Measurements from ENCODE around the gene IFITM2. TPM values are rescaled to one million over a fixed set of nuclear protein-coding genes. Genes with fewer than 3 reads are reported as not detected.
"Not testable (repeated sequence)": the region's sequence is repeated elsewhere in the genome, so short reads cannot be mapped to it uniquely, and the experiment has no call there.

The IFITM2 gene
- total and polyA plus RNA-seq, 2 donors (not counting 1 experiment from before 2014, with no cell fraction given) = 51.2 to 714 TPM

DNA sequence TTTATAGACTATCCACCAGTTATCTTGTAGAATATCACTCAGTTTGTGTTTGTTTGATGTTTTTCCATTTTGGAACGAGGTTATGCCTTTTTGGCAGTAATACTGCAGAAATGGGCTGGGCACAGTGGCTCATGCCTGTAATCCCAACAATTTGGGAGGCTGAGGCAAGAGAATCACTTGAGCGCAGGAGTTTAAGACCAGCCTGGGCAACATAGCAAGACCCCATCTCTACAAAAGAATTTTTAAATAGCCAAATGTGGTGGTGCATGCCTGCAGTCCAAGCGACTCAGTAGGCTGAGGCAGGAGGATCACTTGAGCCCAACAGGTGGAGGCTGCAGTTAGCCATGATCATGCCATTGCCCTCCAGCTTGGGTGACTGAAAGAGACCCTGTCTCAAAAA, 38.9 kb downstream of the IFITM2 start:
- H3K4me3 ChIP-seq (replicated peaks in 1 of 4; ENCODE audit: control extremely low read depth in 1 of 4, insufficient read depth in 1 of 4, low read depth in 3 of 4, low read length in 4 of 4) = no peak overlapping the region
- no peaks in the 10 kb centered on the region for H3K4me1 ChIP-seq (ENCODE audit: control insufficient read depth, extremely low read depth, insufficient read depth, low read length)
- H3K27me3 ChIP-seq (ENCODE audit: control insufficient read depth, insufficient read depth, low read length) = no peaks in the 10 kb centered on the region
- no peak overlapping the region for H2AFZ ChIP-seq (ENCODE audit: low read length)
- TF ChIP-seq CTCF (conservative IDR thresholded peaks at IDR 0.05 in 1 of 2, IDR thresholded peaks at IDR 0.05 in 1 of 2; ENCODE audit: low read depth in 1 of 2, low read length in 2 of 2) (no peak), EZH2 (IDR thresholded peaks at IDR 0.05; ENCODE audit: low read length, missing control alignments) (no peak)
- no peaks in the 10 kb centered on the region for H3K79me2 ChIP-seq (ENCODE audit: control insufficient read depth, insufficient read depth, low read length)
- H3K9me3 ChIP-seq (ENCODE audit: control insufficient read depth, insufficient read depth, low read depth, low read length) = no peaks in the 10 kb centered on the region
- H3K9ac ChIP-seq (ENCODE audit: insufficient read depth, low read length) = no peak overlapping the region
- DNase-seq (ENCODE audit: low read depth in 2 of 2) = no peak
- no peak overlapping the region for H3K27ac ChIP-seq (ENCODE audit: insufficient read depth, low read length)
- no peak overlapping the region for H3K4me2 ChIP-seq (ENCODE audit: extremely low read depth, insufficient read depth, low read length)
- H3K36me3 ChIP-seq (ENCODE audit: control insufficient read depth, insufficient read depth, low read length) = no peaks in the 10 kb centered on the region
- no peaks in the 10 kb centered on the region for H4K20me1 ChIP-seq (ENCODE audit: control insufficient read depth, extremely low read depth, insufficient read depth, low read length)

GRCh38 chr11:349270-349954, 41.8 kb downstream of the IFITM2 start:
- H3K9ac ChIP-seq (ENCODE audit: insufficient read depth, low read length); H3K4me3 ChIP-seq (replicated peaks in 1 of 4; ENCODE audit: control extremely low read depth in 1 of 4, insufficient read depth in 1 of 4, low read depth in 3 of 4, low read length in 4 of 4); DNase-seq (ENCODE audit: low read depth in 2 of 2); H3K4me1 ChIP-seq (ENCODE audit: control insufficient read depth, extremely low read depth, insufficient read depth, low read length); H3K27ac ChIP-seq (ENCODE audit: insufficient read depth, low read length); H3K79me2 ChIP-seq (ENCODE audit: control insufficient read depth, insufficient read depth, low read length); H3K36me3 ChIP-seq (ENCODE audit: control insufficient read depth, insufficient read depth, low read length); H3K4me2 ChIP-seq (ENCODE audit: extremely low read depth, insufficient read depth, low read length); H3K27me3 ChIP-seq (ENCODE audit: control insufficient read depth, insufficient read depth, low read length); H3K9me3 ChIP-seq (ENCODE audit: control insufficient read depth, insufficient read depth, low read depth, low read length); H2AFZ ChIP-seq (ENCODE audit: low read length); H4K20me1 ChIP-seq (ENCODE audit: control insufficient read depth, extremely low read depth, insufficient read depth, low read length): not testable (repeated sequence)

- not testable (repeated sequence) for H3K27me3 ChIP-seq (ENCODE audit: control insufficient read depth, insufficient read depth, low read length); H3K9ac ChIP-seq (ENCODE audit: insufficient read depth, low read length); H3K4me1 ChIP-seq (ENCODE audit: control insufficient read depth, extremely low read depth, insufficient read depth, low read length); H3K36me3 ChIP-seq (ENCODE audit: control insufficient read depth, insufficient read depth, low read length); H4K20me1 ChIP-seq (ENCODE audit: control insufficient read depth, extremely low read depth, insufficient read depth, low read length); DNase-seq (ENCODE audit: low read depth in 2 of 2); H2AFZ ChIP-seq (ENCODE audit: low read length); H3K9me3 ChIP-seq (ENCODE audit: control insufficient read depth, insufficient read depth, low read depth, low read length); H3K79me2 ChIP-seq (ENCODE audit: control insufficient read depth, insufficient read depth, low read length); H3K4me2 ChIP-seq (ENCODE audit: extremely low read depth, insufficient read depth, low read length); H3K4me3 ChIP-seq (replicated peaks in 1 of 4; ENCODE audit: control extremely low read depth in 1 of 4, insufficient read depth in 1 of 4, low read depth in 3 of 4, low read length in 4 of 4); H3K27ac ChIP-seq (ENCODE audit: insufficient read depth, low read length)
Observed at GRCh38 chr11:350033-350722, 42.6 kb downstream of the IFITM2 start.

- Histone ChIP-seq H3K9ac (ENCODE audit: insufficient read depth, low read length) (no peak overlapping the region), H3K27ac (ENCODE audit: insufficient read depth, low read length) (no peak overlapping the region), H4K20me1 (ENCODE audit: control insufficient read depth, extremely low read depth, insufficient read depth, low read length) (no peaks in the 10 kb centered on the region), H3K79me2 (ENCODE audit: control insufficient read depth, insufficient read depth, low read length) (no peaks in the 10 kb centered on the region), H3K27me3 (ENCODE audit: control insufficient read depth, insufficient read depth, low read length) (no peaks in the 10 kb centered on the region), H3K4me1 (ENCODE audit: control insufficient read depth, extremely low read depth, insufficient read depth, low read length) (peaks cover 8% of the 10 kb centered on the region), H3K9me3 (ENCODE audit: control insufficient read depth, insufficient read depth, low read depth, low read length) (no peaks in the 10 kb centered on the region), H3K36me3 (ENCODE audit: control insufficient read depth, insufficient read depth, low read length) (no peaks in the 10 kb centered on the region), H2AFZ (ENCODE audit: low read length) (no peak overlapping the region), H3K4me3 (replicated peaks in 1 of 4; ENCODE audit: control extremely low read depth in 1 of 4, insufficient read depth in 1 of 4, low read depth in 3 of 4, low read length in 4 of 4) (no peak overlapping the region), H3K4me2 (ENCODE audit: extremely low read depth, insufficient read depth, low read length) (no peak overlapping the region)
- no peak for TF ChIP-seq EZH2 (IDR thresholded peaks at IDR 0.05; ENCODE audit: low read length, missing control alignments)
- no peak for TF ChIP-seq CTCF (conservative IDR thresholded peaks at IDR 0.05 in 1 of 2, IDR thresholded peaks at IDR 0.05 in 1 of 2; ENCODE audit: low read depth in 1 of 2, low read length in 2 of 2)
- no peak for DNase-seq (ENCODE audit: low read depth in 2 of 2)
Observed at GRCh38 chr11:350723-351255, 43.2 kb downstream of the IFITM2 start.

All from fibroblast of lung (primary cell).